HT-29 (cell line): ENCODE data around the gene PDGFA. TPM values are rescaled to one million over a fixed set of nuclear protein-coding genes. Genes with fewer than 3 reads are reported as not detected.

ENCODE experiments used
- DNase-seq: peaks from one replicate; pipeline ENCODE4 v3.0.0-alpha.2; 2015; ENCODE audit warnings: low spot score
- total RNA-seq: library from RNA; depleted of rRNA; stranded (reverse); fragments of >200 nt; shearing (Covaris generic); gene quantifications from 2 replicates; pipeline ENCODE4 v1.2.3, GENCODE V29; 2014

Gene PDGFA
- total RNA-seq, 1 experiment from 2014 or later = 15.8 TPM

DNA sequence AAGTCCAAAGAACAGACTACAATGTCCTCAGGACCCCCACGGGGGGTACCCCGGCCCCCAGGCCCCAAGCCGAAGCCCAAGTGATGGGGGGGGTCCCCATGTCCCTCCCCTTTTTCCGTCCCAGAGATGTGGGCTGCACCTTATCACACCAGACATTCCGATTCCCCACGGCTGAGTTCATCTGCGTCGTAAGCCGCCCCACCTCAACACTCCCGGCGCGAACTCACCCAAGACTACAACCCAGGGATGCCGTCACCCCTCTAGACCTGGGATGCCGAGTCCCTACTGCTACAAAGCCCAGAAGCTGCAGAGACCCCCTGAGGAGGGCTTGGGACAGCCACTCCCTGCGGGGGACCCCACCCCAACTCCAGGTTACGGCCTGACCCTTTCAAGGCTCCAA is 14.5 kb downstream of the PDGFA start:
- no peak for DNase-seq

DNA sequence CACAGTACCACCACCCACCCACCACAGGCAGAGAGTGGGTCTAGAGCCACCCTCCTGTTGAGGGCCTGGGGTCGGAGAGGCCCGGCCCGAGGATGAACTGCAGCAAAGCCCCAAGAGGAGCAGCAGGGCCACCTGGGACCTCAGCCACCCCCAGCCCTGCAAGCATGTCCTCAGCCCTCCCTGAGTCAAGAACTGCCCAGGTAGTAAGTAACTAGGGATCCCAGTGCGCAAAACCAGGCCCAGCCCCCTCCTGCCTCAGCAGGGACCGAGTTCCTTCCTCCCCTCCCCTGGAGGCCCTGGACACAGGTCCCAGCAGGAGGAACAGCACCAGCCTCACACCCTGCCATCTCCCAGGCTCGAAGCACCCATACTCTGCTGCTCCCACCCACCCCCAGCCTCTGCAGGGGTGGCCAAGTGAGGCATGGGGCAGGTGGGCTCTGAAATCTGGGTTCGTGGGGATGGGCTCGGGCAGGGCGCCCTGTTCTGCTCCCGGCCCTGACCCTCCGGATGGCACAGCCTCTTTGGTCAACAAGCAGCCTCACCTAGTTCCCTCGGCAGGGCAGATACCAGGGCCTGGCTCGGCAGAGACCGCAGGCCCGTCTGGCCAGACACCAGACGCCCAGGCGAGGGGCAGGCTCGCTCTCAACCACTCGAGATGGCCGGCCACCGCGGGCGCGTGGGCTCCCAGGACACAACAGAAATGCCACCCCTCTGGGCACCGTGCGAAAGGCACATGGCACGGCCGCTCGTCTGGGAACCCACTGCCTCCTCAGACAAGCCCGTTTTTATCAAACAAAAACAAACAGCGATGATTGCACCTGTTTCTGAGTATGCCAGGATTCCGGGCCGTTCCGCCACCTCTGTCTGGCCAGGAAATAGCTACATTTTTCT is 15.2 kb downstream of the PDGFA start:
- DNase-seq = no peak

DNA sequence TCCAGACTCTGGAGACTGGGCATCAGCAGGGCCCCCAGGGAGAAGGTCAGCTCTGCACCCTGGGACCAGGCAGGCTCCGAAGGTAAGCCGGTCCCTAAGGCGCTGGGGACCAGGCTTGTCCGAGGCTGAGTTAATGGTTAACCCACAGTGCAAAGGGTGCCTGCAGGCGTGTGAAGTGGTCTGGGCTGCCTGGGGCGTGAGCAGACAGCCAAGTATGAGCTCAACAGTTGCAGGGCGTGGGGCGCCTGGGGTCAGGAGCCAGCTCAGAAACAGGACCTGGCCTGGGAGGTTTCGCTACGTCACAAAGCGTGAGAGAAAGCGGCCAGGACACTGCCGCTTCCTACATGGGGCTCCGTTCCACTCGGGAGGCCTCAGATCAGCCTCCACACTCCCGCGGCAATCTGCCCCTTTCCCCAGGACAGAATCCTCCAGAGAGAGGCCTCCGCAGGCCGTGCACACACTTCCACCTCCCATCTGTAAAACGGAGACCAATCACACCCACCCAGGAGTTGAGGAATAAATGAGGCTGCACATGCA is 16.0 kb downstream of the PDGFA start:
- DNase-seq = peak; percentile 91

DNA sequence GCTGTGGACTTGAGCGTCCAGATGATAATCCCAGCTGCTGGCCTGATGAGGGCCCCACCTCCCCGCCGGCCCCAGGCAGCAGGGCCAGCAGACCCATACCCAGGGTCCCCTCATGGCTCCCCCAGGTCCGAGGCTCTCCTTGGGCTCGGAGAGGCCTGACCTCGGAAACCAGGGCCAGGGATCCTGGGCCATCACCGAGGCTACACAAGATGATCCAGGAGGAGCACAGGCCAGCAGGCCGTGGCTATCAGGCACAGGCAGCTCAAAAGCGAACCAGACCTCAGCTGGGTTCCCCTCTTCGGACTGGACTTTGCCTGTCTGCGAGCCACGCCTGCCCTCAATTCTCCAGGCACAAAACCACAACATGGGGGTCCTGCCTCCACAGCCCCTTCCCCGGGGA is 17.4 kb downstream of the PDGFA start:
- DNase-seq = no peak

GRCh38 chr7:501526-501925 is 18.1 kb downstream of the PDGFA start:
- DNase-seq = no peak

- no peak for DNase-seq
Observed at GRCh38 chr7:500521-501420, 18.9 kb downstream of the PDGFA start.

DNA sequence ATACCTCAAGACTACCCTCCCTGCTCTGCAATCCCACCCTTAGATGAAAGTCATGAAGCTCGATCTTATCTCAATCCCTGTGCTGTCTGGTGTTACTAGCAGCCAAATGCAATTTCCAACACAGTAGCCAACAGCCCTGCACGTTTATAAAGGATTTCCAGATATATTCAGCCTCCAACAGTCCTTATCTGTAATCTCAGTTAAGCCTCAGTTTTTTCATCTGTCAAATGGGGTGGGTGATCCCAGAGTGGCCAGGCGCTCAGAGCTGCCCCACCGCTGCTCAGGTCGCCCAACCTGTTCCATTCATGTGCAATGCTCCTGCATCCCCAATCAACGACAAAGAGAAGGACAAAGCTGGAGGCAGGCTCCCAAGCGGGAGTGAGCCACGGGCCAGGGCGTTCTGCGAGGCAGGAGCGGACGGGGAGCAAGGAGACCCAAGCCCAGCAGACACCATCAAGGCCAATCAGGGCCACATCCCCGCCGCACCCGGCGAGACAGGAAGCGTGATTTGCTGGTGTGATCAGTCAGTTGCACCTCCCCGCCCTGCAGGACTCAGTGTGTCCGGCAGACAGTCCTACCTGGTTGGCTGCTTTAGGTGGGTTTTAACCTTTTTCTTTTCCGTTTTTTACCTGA is 19.7 kb downstream of the PDGFA start:
- DNase-seq = no peak

DNA sequence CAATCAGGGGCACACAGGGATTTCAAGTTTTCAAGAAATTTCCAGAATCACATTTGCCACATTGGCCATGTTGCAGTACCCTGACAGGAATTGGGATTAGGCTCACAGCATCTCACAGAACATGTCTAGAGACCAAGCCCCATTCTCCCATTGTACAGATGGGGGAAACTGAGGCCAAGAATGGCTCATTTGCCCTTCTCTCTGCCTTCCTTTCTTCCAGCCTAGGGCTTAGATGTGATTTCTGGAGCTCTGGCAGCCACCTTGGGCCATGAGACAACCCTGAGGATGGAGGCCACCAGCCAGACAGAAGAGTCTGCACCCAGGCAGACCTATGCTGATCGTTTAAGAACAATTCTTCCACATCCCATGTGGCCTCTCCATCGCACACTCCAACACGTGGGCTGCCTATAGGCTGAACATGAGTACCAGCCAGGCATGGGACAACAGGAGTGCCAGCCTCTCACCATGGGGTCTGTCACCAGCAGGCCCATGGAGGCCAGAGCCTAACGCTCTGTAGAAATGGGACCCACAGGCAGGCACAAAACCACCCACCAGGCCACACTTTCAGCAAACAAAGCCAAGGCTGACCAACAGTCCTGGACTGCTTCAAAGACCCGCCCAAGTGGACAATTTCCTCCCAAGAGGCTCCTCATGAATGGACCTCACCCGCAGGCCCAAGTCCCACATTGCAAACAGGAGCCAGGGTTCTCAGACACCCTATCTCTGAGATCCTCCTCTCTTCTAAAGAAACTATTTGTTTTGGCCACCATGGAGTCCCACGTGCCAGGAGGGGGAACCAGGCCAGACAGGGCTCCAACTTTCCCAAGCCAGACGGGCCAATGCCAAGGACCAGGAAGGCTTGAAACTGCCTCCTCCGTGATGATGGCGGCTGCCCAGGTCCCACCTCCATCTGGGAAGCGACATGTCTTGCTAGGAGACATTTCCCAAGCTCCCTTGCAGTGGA is 20.7 kb downstream of the PDGFA start:
- DNase-seq = no peak

GRCh38 chr7:497946-498655 is 21.5 kb downstream of the PDGFA start:
- no peak for DNase-seq

DNA sequence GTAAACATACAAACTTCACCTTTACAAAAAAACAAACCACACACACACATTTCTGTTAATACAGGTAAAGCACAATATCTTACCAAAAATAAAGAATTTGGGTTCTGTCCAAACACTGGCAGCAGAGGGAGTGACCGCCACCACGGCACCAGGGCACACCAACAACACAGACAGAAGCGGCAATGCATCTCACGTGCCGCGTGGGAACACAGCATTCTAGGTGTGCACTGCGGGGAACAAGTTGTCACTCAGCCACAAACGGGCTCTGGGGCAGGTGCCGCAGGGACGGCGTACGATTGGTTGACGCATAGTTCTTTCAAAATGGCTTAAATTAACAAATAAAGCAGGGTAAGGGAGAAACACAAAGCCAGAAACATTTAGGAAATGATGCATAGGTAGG is 22.3 kb downstream of the PDGFA start:
- DNase-seq = no peak

- DNase-seq = no peak
Observed at GRCh38 chr7:496528-497295, 22.9 kb downstream of the PDGFA start.

- DNase-seq = no peak
Observed at GRCh38 chr7:495761-496321, 23.8 kb downstream of the PDGFA start.

GRCh38 chr7:495326-495725 is 24.3 kb downstream of the PDGFA start:
- DNase-seq = no peak

DNA sequence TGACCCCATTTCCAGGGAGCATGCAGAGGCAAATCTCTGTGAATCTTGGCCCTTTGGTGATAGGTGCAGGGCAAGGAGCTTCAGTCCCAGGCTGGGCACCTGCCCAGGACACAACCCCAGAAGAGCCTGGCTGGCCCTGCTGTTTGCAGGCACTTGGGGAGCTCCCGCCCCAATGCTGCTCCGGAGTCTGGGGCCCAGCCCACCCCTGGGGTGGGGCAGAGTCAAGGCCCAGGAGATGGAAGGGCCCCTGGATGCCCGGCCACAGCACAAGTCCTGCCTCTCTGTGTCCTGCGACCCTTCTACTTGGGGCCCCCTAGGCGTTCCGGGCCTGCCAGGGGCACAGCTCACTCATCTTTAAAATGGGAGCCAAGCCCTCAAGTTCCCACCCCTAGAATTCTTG is 24.7 kb downstream of the PDGFA start:
- DNase-seq = no peak

DNA sequence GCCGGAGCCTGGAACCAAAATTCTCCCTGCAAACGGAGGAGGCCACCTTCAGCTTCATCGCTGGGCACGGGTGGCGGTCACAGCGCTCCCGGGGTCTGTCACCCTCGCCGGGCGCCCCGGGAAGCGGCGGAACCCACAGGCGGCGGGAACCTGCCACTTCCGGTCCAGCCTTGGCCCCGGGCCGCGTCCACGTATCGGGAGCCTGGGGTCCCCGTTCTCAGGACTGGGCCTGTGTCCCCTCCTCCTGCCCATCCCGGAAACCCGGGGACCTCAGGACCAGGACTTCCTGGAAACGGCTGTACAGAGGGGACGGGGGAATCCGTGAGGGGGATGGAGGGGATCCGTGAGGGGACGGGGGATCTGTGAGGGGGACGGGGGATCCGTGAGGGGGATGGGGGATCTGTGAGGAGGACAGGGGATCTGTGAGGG is 25.4 kb downstream of the PDGFA start:
- no peak for DNase-seq

- no peak for DNase-seq
Observed at GRCh38 chr7:493661-494251, 25.9 kb downstream of the PDGFA start.

DNA sequence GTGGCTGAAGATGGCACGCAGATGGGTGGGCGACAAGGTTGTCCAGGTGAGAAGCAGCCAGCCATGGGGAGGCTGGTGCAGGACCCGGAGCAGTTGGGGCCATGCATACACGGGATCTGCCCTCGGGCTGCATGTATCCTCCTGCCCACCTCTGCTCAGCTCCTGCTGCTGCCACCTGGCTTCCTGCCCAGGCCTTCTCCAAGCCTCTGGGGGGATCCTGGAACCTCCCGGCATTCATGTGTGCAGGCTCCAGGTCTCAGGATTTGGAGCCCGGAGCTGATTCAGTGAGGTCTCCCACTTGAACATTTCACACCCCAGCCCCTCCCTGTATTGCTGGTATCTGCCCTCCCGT is 27.0 kb downstream of the PDGFA start:
- DNase-seq = no peak

GRCh38 chr7:491958-492713 is 27.5 kb downstream of the PDGFA start:
- DNase-seq = no peak
